WTC11 (cell line): ENCODE results near the gene FLT4. TPM values are rescaled to one million over a fixed set of nuclear protein-coding genes. Genes with fewer than 3 reads are reported as not detected.
"Not testable (repeated sequence)": the region's sequence is repeated elsewhere in the genome, so short reads cannot be mapped to it uniquely, and the experiment has no call there.

Experiments used
- ATAC-seq: fragments of 200-7000 bp; cut with Tn5 transposase; 2 replicates; pipeline ENCODE4 v1.10.0; 2021; ENCODE audit warnings: mild to moderate bottlenecking, moderate library complexity
- CTCF ChIA-PET: fragments of 300-600 bp; sonication (Branson Sonifier 250); formaldehyde crosslinking; loops from one replicate; lab custom pipeline; 2021; ENCODE audit warnings: antibody characterized with exemption; lab: Charles Lee
- POLR2A ChIA-PET: fragments of 350-600 bp; sonication (Branson Sonifier 250); formaldehyde crosslinking; loops from one replicate; lab custom pipeline; 2021; ENCODE audit warnings: antibody characterized with exemption; lab: Charles Lee
- DNase-seq: peaks from one replicate; pipeline ENCODE4 v3.0.0; 2021; ENCODE audit warnings: low spot score
- H3K27ac Mint-ChIP-seq: 2 replicates; pipeline ENCODE4 v1.8.0; 2021; ENCODE audit warnings: mixed read lengths
- H3K27me3 Mint-ChIP-seq: 2 replicates; pipeline ENCODE4 v1.8.0; 2021; ENCODE audit warnings: low read depth, mild to moderate bottlenecking, moderate library complexity, mixed read lengths
- H3K36me3 Mint-ChIP-seq: 2 replicates; pipeline ENCODE4 v1.8.0; 2021; ENCODE audit warnings: mixed read lengths
- H3K4me1 Mint-ChIP-seq: 2 replicates; pipeline ENCODE4 v1.8.0; 2022; ENCODE audit warnings: mixed read lengths
- H3K4me3 Mint-ChIP-seq: 2 replicates; pipeline ENCODE4 v1.8.0; 2021; ENCODE audit warnings: mild to moderate bottlenecking, moderate library complexity, mixed read lengths
- H3K9me3 Mint-ChIP-seq: 2 replicates; pipeline ENCODE4 v1.8.0; 2021; ENCODE audit warnings: mixed read lengths
- JAZF1 ChIP-seq: fragments of 250-450 bp; sonication (Bioruptor Pico); IDR thresholded peaks from 2 replicates; pipeline ENCODE4 v1.9.0; 2021; ENCODE audit warnings: moderate library complexity, mild to moderate bottlenecking, inconsistent platforms
- JUN ChIP-seq: sonication (generic); formaldehyde crosslinking; IDR thresholded peaks from 2 replicates; pipeline ENCODE4 v1.8.0; 2023; ENCODE audit warnings: mild to moderate bottlenecking, missing genetic modification reagents
- NFE2L1 ChIP-seq: sonication (generic); formaldehyde crosslinking; IDR thresholded peaks from 2 replicates; pipeline ENCODE4 v1.8.1; 2023; ENCODE audit warnings: missing genetic modification reagents
- OVOL2 ChIP-seq: fragments of 250-450 bp; sonication (Bioruptor Pico); IDR thresholded peaks from 2 replicates; pipeline ENCODE4 v1.9.0; 2021; ENCODE audit warnings: mild to moderate bottlenecking, borderline replicate concordance
- SMAD4 ChIP-seq: sonication (generic); formaldehyde crosslinking; IDR thresholded peaks from 2 replicates; pipeline ENCODE4 v1.8.0; 2022; ENCODE audit warnings: mild to moderate bottlenecking, missing genetic modification reagents
- SOX15 ChIP-seq: fragments of 250-450 bp; sonication (Bioruptor Pico); IDR thresholded peaks from 2 replicates; pipeline ENCODE4 v1.9.0; 2021; ENCODE audit warnings: mild to moderate bottlenecking
- ZNF232 ChIP-seq: sonication (generic); formaldehyde crosslinking; IDR thresholded peaks from 2 replicates; pipeline ENCODE4 v1.8.0; 2022; ENCODE audit warnings: mild to moderate bottlenecking, missing genetic modification reagents
- ZNF317 ChIP-seq: sonication (generic); formaldehyde crosslinking; IDR thresholded peaks from 2 replicates; pipeline ENCODE4 v1.8.1; 2023; ENCODE audit warnings: low read depth, mild to moderate bottlenecking, moderate library complexity, missing genetic modification reagents, borderline replicate concordance
- ZNF396 ChIP-seq: fragments of 250-450 bp; sonication (Bioruptor Pico); IDR thresholded peaks from 2 replicates; pipeline ENCODE4 v1.8.0; 2021; ENCODE audit warnings: mild to moderate bottlenecking, moderate library complexity, borderline replicate concordance
- ZNF671 ChIP-seq: fragments of 250-450 bp; sonication (Bioruptor Pico); IDR thresholded peaks from 2 replicates; pipeline ENCODE4 v1.8.0; 2021; ENCODE audit warnings: mild to moderate bottlenecking
- total RNA-seq: library from RNA; stranded (reverse); gene quantifications from 3 replicates; pipeline ENCODE4 v1.2.3, GENCODE V29; 2021
- TF ChIP-seq, protein P1 (sequence below): sonication (generic); formaldehyde crosslinking; IDR thresholded peaks from 2 replicates; pipeline ENCODE4 v1.8.0; 2022; ENCODE audit warnings: missing genetic modification reagents
- TF ChIP-seq, protein P2 (sequence below): fragments of 200-600 bp; IDR thresholded peaks from 2 replicates; pipeline ENCODE4 v1.8.0; 2022; ENCODE audit warnings: antibody characterized with exemption
- TF ChIP-seq, protein P3 (sequence below): fragments of 250-450 bp; sonication (Bioruptor Pico); conservative IDR thresholded peaks from 2 replicates; pipeline ENCODE4 v1.9.0; 2021; ENCODE audit warnings: mild to moderate bottlenecking
- TF ChIP-seq, protein P4 (sequence below): sonication (generic); formaldehyde crosslinking; IDR thresholded peaks from 2 replicates; pipeline ENCODE4 v1.8.1; 2023; ENCODE audit warnings: mild to moderate bottlenecking, missing genetic modification reagents, moderate library complexity
- TF ChIP-seq, protein P5 (sequence below): sonication (generic); formaldehyde crosslinking; IDR thresholded peaks from 2 replicates; pipeline ENCODE4 v1.8.1; 2023; ENCODE audit warnings: mild to moderate bottlenecking, moderate library complexity, missing genetic modification reagents

Gene FLT4
- total RNA-seq, 1 experiment from 2014 or later = 12.4 TPM

DNA sequence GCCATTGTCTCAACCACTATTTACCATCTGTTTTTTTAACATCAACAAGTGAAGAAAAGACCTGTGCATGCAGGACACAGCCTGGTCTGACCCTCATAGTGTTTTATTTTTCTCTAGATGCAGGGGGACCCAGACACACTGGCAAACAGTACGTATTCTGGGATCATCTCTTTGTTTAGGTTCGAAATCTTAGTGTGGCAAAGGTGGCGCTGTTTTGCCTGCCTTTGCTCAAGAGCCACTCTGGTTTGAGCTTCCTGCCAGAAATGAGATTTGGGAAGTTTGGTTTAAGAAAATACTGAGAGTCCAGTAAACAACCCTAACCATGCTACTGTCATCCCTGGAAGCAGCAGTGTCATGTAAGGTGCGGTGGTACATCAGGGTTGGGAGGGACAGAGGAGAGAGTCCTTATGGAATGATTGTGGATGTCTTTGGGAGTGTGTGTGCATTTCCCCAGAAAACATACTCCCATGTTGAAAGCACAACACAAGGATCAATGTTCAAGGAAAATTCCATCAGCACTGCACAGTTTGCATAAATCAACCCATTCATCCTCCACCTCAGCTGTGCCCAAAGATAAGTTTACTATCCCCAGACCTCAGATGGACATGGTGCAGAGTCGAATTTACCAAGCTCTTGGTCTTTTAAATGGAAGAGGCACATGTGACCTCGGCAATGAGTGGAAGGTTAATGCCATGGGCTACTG, 34.0 kb upstream of the FLT4 start (continued):
- TF ChIP-seq, protein P1, sequence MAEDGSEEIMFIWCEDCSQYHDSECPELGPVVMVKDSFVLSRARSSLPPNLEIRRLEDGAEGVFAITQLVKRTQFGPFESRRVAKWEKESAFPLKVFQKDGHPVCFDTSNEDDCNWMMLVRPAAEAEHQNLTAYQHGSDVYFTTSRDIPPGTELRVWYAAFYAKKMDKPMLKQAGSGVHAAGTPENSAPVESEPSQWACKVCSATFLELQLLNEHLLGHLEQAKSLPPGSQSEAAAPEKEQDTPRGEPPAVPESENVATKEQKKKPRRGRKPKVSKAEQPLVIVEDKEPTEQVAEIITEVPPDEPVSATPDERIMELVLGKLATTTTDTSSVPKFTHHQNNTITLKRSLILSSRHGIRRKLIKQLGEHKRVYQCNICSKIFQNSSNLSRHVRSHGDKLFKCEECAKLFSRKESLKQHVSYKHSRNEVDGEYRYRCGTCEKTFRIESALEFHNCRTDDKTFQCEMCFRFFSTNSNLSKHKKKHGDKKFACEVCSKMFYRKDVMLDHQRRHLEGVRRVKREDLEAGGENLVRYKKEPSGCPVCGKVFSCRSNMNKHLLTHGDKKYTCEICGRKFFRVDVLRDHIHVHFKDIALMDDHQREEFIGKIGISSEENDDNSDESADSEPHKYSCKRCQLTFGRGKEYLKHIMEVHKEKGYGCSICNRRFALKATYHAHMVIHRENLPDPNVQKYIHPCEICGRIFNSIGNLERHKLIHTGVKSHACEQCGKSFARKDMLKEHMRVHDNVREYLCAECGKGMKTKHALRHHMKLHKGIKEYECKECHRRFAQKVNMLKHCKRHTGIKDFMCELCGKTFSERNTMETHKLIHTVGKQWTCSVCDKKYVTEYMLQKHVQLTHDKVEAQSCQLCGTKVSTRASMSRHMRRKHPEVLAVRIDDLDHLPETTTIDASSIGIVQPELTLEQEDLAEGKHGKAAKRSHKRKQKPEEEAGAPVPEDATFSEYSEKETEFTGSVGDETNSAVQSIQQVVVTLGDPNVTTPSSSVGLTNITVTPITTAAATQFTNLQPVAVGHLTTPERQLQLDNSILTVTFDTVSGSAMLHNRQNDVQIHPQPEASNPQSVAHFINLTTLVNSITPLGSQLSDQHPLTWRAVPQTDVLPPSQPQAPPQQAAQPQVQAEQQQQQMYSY = no peak
- TF ChIP-seq, protein P2, sequence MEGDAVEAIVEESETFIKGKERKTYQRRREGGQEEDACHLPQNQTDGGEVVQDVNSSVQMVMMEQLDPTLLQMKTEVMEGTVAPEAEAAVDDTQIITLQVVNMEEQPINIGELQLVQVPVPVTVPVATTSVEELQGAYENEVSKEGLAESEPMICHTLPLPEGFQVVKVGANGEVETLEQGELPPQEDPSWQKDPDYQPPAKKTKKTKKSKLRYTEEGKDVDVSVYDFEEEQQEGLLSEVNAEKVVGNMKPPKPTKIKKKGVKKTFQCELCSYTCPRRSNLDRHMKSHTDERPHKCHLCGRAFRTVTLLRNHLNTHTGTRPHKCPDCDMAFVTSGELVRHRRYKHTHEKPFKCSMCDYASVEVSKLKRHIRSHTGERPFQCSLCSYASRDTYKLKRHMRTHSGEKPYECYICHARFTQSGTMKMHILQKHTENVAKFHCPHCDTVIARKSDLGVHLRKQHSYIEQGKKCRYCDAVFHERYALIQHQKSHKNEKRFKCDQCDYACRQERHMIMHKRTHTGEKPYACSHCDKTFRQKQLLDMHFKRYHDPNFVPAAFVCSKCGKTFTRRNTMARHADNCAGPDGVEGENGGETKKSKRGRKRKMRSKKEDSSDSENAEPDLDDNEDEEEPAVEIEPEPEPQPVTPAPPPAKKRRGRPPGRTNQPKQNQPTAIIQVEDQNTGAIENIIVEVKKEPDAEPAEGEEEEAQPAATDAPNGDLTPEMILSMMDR = no peak
- TF ChIP-seq ZNF396 (no peak), OVOL2 (CRISPR knock-in tag) (no peak), JAZF1 (CRISPR knock-in tag) (no peak), ZNF232 (CRISPR knock-in tag) (no peak), NFE2L1 (CRISPR knock-in tag) (no peak), SMAD4 (CRISPR knock-in tag) (no peak), SOX15 (CRISPR knock-in tag) (no peak)
- TF ChIP-seq, protein P3, sequence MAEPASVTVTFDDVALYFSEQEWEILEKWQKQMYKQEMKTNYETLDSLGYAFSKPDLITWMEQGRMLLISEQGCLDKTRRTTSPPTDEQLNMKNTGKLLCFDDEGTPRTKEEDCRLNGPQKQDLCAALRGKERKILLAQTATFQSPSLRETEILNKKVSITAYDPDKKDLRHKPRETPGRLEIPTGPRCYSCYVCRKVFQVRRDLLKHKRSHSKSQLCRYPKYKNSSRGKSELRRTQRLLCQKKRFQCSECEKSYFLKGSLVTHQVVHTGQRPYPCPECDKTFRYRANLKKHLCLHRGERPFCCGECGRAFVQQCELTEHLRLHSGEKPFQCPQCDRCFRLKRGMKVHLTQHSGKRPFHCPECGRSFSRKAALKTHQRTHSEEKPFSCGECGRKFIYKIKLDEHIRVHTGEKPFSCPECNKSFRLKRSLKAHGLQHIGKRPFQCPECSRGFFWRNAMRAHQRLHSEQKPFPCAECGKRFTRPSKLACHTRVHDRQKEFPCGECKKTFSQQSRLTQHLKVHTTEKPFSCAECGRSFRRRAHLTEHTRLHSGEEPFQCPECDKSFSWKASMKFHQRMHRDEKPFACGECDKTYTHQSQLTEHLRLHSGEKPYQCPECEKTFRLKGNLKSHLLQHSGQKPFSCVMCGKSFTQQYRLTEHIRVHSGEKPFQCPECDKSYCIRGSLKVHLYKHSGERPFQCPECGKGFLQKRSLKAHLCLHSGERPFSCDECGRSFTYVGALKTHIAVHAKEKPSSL (CRISPR knock-in tag) = no peak
- TF ChIP-seq, protein P4, sequence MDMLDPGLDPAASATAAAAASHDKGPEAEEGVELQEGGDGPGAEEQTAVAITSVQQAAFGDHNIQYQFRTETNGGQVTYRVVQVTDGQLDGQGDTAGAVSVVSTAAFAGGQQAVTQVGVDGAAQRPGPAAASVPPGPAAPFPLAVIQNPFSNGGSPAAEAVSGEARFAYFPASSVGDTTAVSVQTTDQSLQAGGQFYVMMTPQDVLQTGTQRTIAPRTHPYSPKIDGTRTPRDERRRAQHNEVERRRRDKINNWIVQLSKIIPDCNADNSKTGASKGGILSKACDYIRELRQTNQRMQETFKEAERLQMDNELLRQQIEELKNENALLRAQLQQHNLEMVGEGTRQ (CRISPR knock-in tag) = no peak

DNA sequence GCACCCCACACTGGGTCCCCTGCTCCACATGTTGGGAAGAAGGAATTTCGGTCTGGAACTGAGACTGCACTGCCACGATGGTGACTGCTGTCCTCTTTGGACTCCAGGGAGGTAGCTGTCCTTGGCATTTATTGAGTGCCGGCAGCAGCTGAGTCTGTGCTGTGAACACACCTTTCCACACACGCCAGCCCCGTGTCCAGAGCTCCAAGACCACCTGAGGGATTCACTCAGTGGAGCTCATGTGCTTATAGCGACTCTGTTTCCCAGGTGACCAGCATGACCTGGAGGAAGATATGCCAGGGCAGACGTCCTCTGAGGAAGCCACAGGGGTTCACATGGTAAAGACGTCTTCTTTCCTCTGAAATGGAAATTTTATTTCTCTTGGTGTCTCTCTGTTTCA, 33.2 kb upstream of the FLT4 start:
- ChIA-PET CTCF (interaction anchor here (0.6 to 2.0 kb wide), 2 partner anchors 9 to 793 kb away, joined by 3 to 6 read pairs; no protein-coding TSS in a partner anchor), POLR2A (no interaction called here)
- peaks cover 4% of the 10 kb centered on the region; the same call in 1 of the 2 replicates for H3K27me3 Mint-ChIP-seq
- DNase-seq (no peak), ATAC-seq (no peak)
- no peak overlapping the region for H3K4me3 Mint-ChIP-seq
- TF ChIP-seq ZNF317 (CRISPR knock-in tag) (no peak), JUN (CRISPR knock-in tag) (no peak), JAZF1 (CRISPR knock-in tag) (no peak), ZNF671 (CRISPR knock-in tag) (no peak)
- TF ChIP-seq, protein P5, sequence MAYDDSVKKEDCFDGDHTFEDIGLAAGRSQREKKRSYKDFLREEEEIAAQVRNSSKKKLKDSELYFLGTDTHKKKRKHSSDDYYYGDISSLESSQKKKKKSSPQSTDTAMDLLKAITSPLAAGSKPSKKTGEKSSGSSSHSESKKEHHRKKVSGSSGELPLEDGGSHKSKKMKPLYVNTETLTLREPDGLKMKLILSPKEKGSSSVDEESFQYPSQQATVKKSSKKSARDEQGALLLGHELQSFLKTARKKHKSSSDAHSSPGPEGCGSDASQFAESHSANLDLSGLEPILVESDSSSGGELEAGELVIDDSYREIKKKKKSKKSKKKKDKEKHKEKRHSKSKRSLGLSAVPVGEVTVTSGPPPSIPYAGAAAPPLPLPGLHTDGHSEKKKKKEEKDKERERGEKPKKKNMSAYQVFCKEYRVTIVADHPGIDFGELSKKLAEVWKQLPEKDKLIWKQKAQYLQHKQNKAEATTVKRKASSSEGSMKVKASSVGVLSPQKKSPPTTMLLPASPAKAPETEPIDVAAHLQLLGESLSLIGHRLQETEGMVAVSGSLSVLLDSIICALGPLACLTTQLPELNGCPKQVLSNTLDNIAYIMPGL (CRISPR knock-in tag) = no peak
- H3K9me3 Mint-ChIP-seq = peaks cover 19% of the 10 kb centered on the region
- no peak overlapping the region for H3K27ac Mint-ChIP-seq
- H3K4me1 Mint-ChIP-seq = peaks cover 11% of the 10 kb centered on the region
- peaks cover 14% of the 10 kb centered on the region for H3K36me3 Mint-ChIP-seq

DNA sequence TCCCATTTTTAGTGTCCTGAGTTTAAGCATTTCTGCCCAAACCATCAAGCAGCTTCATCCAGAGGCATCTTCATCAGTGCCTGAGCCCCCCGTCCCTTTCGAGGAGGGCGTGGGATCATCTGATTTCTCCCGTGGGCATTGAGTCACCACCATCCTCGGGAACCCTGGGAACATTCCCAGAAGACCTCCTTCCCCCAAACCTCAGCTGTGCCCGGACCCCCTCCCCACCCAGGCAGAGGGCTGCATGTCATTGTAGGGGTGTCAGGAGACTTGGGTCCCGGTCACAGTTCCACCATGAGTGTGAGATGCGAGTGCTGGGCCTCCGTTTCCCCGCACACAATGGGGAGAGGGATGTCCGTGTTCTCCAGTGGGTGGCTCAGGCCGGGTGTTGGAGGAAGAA, 32.6 kb upstream of the FLT4 start:
- POLR2A ChIA-PET, DNase-seq, H3K4me3 Mint-ChIP-seq, ATAC-seq, H3K27me3 Mint-ChIP-seq, CTCF ChIA-PET, H3K27ac Mint-ChIP-seq: not testable (repeated sequence)
- Mint-ChIP-seq H3K9me3 (peaks cover 19% of the 10 kb centered on the region), H3K4me1 (peaks cover 11% of the 10 kb centered on the region), H3K36me3 (peaks cover 14% of the 10 kb centered on the region)

DNA sequence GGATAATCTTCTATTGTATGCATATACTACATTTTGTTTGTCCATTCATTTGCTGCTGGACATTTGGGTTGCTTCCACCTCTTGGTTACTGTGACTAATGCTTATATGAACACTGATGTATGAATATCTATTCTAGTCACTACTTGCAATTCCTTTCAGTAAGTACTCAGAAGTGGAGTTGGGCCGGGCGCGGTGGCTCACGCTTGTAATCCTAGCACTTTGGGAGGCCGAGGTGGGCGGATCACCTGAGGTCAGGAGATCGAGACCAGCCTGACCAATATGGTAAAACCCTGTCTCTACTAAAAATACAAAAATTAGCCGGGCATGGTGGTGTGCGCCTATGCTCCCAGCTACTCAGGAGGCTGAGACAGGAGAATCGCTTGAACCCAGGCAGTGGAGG, 28.9 kb upstream of the FLT4 start:
- CTCF ChIA-PET = interaction anchor here (0.7 to 1.0 kb wide), 3 partner anchors 30 to 353 kb away, joined by 3 to 4 read pairs (median 3); no protein-coding TSS in a partner anchor
- POLR2A ChIA-PET, ATAC-seq, H3K27ac Mint-ChIP-seq, H3K4me1 Mint-ChIP-seq, H3K4me3 Mint-ChIP-seq, DNase-seq: not testable (repeated sequence)
- Mint-ChIP-seq H3K36me3 (peaks cover 14% of the 10 kb centered on the region), H3K9me3 (peaks cover 19% of the 10 kb centered on the region), H3K27me3 (peaks cover 32% of the 10 kb centered on the region)
